ENCODE results near the gene BAAT.

DNA sequence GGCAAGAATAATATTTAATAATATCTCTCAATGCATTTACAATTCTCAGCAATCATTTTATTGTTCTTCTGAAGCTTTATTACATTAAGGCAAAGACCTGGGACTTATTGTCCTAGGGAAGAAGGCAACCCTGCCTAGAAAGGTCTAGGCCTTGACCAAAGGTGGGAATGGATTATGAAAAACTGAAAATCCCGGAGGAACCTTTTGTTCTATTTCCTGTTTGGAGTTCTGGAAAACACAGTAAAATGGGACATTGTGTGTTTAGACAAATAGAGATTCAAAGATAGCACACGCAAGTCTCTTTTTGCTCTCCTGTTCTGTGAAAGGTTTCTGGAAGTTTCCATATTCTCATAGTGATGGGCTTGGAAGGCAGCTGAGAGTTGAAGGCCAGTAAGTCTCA, 31.1 kb downstream of the BAAT start:
- TF ChIP-seq, protein P1, sequence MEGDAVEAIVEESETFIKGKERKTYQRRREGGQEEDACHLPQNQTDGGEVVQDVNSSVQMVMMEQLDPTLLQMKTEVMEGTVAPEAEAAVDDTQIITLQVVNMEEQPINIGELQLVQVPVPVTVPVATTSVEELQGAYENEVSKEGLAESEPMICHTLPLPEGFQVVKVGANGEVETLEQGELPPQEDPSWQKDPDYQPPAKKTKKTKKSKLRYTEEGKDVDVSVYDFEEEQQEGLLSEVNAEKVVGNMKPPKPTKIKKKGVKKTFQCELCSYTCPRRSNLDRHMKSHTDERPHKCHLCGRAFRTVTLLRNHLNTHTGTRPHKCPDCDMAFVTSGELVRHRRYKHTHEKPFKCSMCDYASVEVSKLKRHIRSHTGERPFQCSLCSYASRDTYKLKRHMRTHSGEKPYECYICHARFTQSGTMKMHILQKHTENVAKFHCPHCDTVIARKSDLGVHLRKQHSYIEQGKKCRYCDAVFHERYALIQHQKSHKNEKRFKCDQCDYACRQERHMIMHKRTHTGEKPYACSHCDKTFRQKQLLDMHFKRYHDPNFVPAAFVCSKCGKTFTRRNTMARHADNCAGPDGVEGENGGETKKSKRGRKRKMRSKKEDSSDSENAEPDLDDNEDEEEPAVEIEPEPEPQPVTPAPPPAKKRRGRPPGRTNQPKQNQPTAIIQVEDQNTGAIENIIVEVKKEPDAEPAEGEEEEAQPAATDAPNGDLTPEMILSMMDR (IDR thresholded peaks at IDR 0.05), result no peak
- no peak for TF ChIP-seq ZFX (IDR thresholded peaks at IDR 0.05; ENCODE audit: borderline replicate concordance)
